ENCODE results near the gene MC1R.
"Not testable (repeated sequence)": the region's sequence is repeated elsewhere in the genome, so short reads cannot be mapped to it uniquely, and the experiment has no call there.

The MC1R gene

DNA sequence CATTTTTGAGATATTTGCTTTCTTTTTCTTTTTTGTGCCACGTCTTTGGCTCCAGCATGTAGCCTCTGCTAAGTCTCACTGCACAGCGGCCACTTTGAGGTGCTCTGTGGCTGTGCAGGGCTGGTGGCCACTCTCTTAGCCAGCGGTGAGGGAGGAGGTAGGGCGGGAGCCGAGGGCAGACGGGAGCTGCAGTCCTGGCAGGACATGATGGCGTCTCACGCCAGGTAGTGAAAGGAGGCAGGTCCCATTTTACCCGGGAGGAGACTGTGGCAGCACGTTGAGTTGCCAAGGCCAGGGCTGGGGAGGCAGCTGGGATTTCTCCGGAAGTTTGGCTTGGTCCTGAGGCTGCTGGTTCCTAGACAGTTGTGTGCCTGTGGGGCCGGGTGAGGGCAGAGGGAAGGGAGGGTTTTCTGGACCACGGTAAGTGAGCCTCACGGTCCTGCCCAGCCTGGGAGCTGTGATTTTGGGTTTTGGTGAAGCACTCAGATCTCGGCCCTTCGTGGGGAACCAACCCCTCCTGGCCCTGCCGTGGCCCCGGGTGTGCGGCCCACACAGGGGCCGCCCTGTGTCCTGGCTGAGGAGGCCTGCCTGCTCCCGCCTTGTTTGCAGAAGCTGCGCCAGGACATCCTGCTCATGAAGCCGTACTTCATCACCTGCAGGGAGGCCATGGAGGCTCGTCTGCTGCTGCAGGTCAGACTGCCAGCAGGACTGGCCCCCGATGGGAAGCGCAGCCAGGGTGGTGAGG, 44.3 kb downstream of the MC1R start:
- no peak for DNase-seq (ENCODE audit: low spot score)

DNA sequence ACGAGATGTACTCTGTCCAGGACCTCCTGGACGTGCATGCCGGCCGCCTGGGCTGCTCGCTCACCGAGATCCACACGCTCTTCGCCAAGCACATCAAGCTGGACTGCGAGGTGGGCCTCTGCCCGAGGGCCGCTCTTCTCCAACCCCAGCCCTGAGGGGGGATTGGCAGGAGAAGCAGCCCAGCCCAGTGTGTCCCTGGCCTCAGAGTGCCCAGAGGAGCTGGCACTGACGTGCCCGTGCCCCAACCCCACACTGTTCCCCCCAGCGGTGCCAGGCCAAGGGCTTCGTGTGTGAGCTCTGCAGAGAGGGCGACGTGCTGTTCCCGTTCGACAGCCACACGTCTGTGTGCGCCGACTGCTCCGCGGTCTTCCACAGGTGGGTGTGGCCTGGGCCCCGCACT, 45.5 kb downstream of the MC1R start:
- no peak for DNase-seq (ENCODE audit: low spot score)

DNA sequence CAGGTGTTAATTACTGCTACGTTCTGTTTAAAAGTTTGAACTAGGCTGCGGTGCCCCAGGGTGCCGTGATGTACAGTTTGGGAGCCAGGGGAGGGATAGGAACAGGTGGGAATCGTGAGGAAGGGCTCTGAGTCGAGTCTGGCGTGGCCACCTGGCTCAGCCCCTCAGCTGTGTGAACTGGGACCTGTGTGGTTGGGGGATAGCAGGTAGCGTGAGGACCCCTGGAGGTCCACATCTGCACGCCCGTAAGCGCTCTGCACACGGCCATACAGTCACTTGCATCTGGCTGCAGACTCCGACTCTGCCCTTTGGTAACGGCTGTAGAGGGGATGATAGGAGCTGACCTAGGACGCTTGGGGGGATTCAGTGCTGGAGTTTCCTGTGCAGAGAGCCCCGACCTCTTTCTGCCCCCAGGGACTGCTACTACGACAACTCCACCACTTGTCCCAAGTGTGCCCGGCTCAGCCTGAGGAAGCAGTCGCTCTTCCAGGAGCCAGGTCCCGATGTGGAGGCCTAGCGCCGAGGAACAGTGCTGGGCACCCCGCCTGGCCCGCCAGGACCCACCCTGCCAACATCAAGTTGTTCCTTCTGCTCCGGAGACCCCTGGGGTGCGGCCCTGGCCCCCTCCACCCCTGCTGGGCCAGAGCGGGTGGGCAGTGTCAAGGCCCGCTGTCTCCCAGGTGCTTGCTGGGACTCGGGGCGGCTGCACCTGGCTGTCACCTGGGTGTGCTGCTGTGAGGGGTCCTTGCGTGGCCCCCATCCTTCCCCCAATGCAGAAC, 47.0 kb downstream of the MC1R start:
- no peak for DNase-seq (ENCODE audit: low spot score)

DNA sequence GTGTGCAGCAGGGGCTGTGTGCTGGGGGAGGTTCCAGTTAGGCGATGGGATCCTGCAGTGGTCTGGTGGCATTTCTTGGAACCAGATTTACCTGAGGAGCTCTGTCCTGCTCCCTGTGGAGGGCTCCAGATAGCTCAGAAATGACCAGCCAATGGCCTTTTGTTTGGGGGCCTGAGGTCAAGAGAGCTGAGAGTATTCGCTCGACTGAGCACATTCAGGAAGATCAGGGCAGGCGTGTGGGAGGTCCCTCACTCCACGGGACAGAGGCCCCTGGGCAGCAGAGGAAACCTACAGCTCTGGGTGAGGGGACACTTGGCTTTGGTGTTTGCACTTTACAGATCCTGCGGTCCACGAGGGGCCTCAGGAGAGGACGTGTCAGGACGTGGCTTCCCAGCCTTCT, 48.1 kb downstream of the MC1R start:
- DNase-seq (ENCODE audit: low spot score): no peak

DNA sequence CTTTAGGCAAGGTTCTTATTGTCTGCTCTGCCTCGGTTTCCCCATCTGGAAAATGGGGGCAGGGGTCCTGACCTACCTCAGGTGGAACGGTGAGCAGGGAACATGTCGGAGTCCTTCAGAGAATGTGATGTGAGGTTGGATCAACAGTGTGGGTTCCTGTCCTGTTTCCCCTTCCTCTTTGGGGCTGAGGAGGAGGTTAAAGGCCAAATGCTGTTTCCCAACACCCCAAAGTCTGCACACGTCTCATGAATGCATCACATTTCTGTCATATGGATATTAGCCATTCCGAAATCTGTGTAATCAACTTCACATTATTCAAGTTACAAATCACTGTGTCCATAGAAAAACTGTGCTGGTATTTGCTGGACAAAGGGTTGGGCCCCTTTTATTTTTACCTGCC, 48.8 kb downstream of the MC1R start:
- DNase-seq (ENCODE audit: low spot score): not testable (repeated sequence)

DNA sequence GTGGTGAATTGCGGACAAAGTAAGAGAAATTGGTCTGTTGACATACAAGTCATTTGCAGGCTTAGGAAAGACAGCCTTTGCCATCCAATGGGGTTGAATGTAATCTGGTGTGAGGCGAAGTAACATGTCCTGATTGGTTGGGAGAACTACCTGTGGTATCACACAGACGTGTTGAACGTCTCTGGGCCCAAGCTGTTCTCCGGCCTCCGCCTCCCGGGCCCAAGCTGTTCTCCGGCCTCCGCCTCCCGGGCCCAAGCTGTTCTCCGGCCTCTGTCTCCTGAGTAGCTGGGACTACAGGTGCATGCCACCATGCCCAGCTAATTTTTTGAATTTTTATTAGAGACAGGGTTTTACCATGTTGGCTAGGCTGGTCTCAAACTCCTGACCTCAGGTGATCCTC, 49.4 kb downstream of the MC1R start:
- not testable (repeated sequence) for DNase-seq (ENCODE audit: low spot score)

GRCh38 chr16:89969741-89970410, 51.2 kb downstream of the MC1R start:
- peak; percentile 54 for DNase-seq (ENCODE audit: low spot score)
